Measurements from ENCODE around the gene E4F1. TPM values are rescaled to one million over a fixed set of nuclear protein-coding genes. Genes with fewer than 3 reads are reported as not detected.

The E4F1 gene
- total and polyA plus RNA-seq, 2 of the 13 experiments (the other 11 are each of a cell fraction or from before 2014, with no cell fraction given), result 13.8 to 19.5 TPM

- TF ChIP-seq PHF21A (CRISPR knock-in tag; IDR thresholded peaks at IDR 0.05), result no peak; the same call in 1 of the 2 replicates
- 0 out of 2 replicates have a peak, but pooled peaks have one; percentile 38 for TF ChIP-seq ZSCAN9 (CRISPR knock-in tag; IDR thresholded peaks at IDR 0.05; ENCODE audit: borderline replicate concordance)
- TF ChIP-seq DZIP1 (CRISPR knock-in tag; IDR thresholded peaks at IDR 0.05), result no peak
- TF ChIP-seq NCOA1 (CRISPR knock-in tag; IDR thresholded peaks at IDR 0.05), result no peak
- no peak for TF ChIP-seq DPF2 (CRISPR knock-in tag; IDR thresholded peaks at IDR 0.05; ENCODE audit: borderline replicate concordance, low read depth)
- TF ChIP-seq EEA1 (CRISPR knock-in tag; IDR thresholded peaks at IDR 0.05; ENCODE audit: borderline replicate concordance), result no peak
- no peak for TF ChIP-seq ZNF253 (CRISPR knock-in tag; IDR thresholded peaks at IDR 0.05; ENCODE audit: borderline replicate concordance)
- no peak for TF ChIP-seq ZNF773 (CRISPR knock-in tag; IDR thresholded peaks at IDR 0.05; ENCODE audit: borderline replicate concordance)
- no peak for TF ChIP-seq ZNF749 (CRISPR knock-in tag; IDR thresholded peaks at IDR 0.05; ENCODE audit: borderline replicate concordance)
- no peak for TF ChIP-seq CBX2 (IDR thresholded peaks at IDR 0.05; ENCODE audit: low read depth, low read length)
- no peak for TF ChIP-seq CBX2 (CRISPR knock-in tag; IDR thresholded peaks at IDR 0.05; ENCODE audit: low read depth)
- TF ChIP-seq NR3C1 (CRISPR knock-in tag; IDR thresholded peaks at IDR 0.05), result no peak
- TF ChIP-seq HNRNPLL (IDR thresholded peaks at IDR 0.05; ENCODE audit: low read depth, low read length, poor library complexity, severe bottlenecking), result no peak
- no peak for TF ChIP-seq CHD4 (IDR thresholded peaks at IDR 0.05; ENCODE audit: borderline replicate concordance, low read length)
- TF ChIP-seq ZNF407 (CRISPR knock-in tag; IDR thresholded peaks at IDR 0.05; ENCODE audit: not compliant biosample characterization), result no peak
- no peak for TF ChIP-seq ZNF121 (CRISPR knock-in tag; IDR thresholded peaks at IDR 0.05)
- no peak for TF ChIP-seq MBNL3 (CRISPR knock-in tag; conservative IDR thresholded peaks at IDR 0.05)
- no peak for TF ChIP-seq JUND (CRISPR knock-in tag; IDR thresholded peaks at IDR 0.05)
- no peak for TF ChIP-seq KLF6 (CRISPR knock-in tag; IDR thresholded peaks at IDR 0.05)
- no peak for TF ChIP-seq MIXL1 (CRISPR knock-in tag; IDR thresholded peaks at IDR 0.05)
- TF ChIP-seq FOXM1 (CRISPR knock-in tag; IDR thresholded peaks at IDR 0.05), result no peak
- no peak for TF ChIP-seq SATB2 (CRISPR knock-in tag; IDR thresholded peaks at IDR 0.05)
These were observed 2.9 kb downstream of the E4F1 start (continued) for GRCh38 chr16:2226245-2226793.
